ENCODE data around the gene CUL2.

DNA sequence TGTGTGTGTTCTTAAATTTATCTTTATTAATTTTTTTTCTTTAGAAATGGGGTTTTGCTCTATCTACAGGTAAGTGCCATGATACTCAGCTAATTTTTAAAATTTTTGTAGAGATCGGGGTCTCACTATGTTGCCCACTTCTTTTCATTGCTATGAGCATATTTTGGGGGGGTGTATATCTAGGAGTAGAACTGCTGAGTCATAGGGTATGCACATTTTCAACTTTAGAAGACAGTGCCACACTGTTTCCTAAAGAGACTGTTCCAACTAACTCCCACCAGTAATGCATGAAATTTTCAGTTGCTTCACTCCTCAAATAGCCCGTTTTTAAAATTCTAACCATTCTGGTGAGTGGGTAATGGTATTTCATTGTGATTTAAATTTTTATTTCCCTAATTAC lies 108.3 kb downstream of the CUL2 start:
- no peak for TF ChIP-seq TCF7L2 (IDR thresholded peaks at IDR 0.05; ENCODE audit: borderline replicate concordance, low read depth, low read length)
- TF ChIP-seq MYNN (tag by site-specific recombination; IDR thresholded peaks at IDR 0.05; ENCODE audit: borderline replicate concordance): no peak
- TF ChIP-seq, protein P1, sequence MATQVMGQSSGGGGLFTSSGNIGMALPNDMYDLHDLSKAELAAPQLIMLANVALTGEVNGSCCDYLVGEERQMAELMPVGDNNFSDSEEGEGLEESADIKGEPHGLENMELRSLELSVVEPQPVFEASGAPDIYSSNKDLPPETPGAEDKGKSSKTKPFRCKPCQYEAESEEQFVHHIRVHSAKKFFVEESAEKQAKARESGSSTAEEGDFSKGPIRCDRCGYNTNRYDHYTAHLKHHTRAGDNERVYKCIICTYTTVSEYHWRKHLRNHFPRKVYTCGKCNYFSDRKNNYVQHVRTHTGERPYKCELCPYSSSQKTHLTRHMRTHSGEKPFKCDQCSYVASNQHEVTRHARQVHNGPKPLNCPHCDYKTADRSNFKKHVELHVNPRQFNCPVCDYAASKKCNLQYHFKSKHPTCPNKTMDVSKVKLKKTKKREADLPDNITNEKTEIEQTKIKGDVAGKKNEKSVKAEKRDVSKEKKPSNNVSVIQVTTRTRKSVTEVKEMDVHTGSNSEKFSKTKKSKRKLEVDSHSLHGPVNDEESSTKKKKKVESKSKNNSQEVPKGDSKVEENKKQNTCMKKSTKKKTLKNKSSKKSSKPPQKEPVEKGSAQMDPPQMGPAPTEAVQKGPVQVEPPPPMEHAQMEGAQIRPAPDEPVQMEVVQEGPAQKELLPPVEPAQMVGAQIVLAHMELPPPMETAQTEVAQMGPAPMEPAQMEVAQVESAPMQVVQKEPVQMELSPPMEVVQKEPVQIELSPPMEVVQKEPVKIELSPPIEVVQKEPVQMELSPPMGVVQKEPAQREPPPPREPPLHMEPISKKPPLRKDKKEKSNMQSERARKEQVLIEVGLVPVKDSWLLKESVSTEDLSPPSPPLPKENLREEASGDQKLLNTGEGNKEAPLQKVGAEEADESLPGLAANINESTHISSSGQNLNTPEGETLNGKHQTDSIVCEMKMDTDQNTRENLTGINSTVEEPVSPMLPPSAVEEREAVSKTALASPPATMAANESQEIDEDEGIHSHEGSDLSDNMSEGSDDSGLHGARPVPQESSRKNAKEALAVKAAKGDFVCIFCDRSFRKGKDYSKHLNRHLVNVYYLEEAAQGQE (tag by site-specific recombination; IDR thresholded peaks at IDR 0.05): no peak
- TF ChIP-seq, protein P2, sequence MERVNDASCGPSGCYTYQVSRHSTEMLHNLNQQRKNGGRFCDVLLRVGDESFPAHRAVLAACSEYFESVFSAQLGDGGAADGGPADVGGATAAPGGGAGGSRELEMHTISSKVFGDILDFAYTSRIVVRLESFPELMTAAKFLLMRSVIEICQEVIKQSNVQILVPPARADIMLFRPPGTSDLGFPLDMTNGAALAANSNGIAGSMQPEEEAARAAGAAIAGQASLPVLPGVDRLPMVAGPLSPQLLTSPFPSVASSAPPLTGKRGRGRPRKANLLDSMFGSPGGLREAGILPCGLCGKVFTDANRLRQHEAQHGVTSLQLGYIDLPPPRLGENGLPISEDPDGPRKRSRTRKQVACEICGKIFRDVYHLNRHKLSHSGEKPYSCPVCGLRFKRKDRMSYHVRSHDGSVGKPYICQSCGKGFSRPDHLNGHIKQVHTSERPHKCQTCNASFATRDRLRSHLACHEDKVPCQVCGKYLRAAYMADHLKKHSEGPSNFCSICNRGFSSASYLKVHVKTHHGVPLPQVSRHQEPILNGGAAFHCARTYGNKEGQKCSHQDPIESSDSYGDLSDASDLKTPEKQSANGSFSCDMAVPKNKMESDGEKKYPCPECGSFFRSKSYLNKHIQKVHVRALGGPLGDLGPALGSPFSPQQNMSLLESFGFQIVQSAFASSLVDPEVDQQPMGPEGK (tag by site-specific recombination; IDR thresholded peaks at IDR 0.05): no peak
- TF ChIP-seq, protein P3, sequence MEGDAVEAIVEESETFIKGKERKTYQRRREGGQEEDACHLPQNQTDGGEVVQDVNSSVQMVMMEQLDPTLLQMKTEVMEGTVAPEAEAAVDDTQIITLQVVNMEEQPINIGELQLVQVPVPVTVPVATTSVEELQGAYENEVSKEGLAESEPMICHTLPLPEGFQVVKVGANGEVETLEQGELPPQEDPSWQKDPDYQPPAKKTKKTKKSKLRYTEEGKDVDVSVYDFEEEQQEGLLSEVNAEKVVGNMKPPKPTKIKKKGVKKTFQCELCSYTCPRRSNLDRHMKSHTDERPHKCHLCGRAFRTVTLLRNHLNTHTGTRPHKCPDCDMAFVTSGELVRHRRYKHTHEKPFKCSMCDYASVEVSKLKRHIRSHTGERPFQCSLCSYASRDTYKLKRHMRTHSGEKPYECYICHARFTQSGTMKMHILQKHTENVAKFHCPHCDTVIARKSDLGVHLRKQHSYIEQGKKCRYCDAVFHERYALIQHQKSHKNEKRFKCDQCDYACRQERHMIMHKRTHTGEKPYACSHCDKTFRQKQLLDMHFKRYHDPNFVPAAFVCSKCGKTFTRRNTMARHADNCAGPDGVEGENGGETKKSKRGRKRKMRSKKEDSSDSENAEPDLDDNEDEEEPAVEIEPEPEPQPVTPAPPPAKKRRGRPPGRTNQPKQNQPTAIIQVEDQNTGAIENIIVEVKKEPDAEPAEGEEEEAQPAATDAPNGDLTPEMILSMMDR (tag by site-specific recombination; IDR thresholded peaks at IDR 0.05): no peak
- no peak for TF ChIP-seq ZBTB17 (tag by site-specific recombination; IDR thresholded peaks at IDR 0.05)
- no peak for TF ChIP-seq KLF16 (tag by site-specific recombination; IDR thresholded peaks at IDR 0.05)
- TF ChIP-seq SCRT2 (tag by site-specific recombination; IDR thresholded peaks at IDR 0.05): no peak
- TF ChIP-seq, protein P4, sequence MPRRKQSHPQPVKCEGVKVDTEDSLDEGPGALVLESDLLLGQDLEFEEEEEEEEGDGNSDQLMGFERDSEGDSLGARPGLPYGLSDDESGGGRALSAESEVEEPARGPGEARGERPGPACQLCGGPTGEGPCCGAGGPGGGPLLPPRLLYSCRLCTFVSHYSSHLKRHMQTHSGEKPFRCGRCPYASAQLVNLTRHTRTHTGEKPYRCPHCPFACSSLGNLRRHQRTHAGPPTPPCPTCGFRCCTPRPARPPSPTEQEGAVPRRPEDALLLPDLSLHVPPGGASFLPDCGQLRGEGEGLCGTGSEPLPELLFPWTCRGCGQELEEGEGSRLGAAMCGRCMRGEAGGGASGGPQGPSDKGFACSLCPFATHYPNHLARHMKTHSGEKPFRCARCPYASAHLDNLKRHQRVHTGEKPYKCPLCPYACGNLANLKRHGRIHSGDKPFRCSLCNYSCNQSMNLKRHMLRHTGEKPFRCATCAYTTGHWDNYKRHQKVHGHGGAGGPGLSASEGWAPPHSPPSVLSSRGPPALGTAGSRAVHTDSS (tag by site-specific recombination; IDR thresholded peaks at IDR 0.05): no peak
- TF ChIP-seq ZNF549 (tag by site-specific recombination; IDR thresholded peaks at IDR 0.05): no peak

Measured in HEK293 (cell line).